Measurements from ENCODE around the gene NUP93.

NUP93 gene

GRCh38 chr16:56726926-56727325 is 3.0 kb upstream of the NUP93 start:
- Histone ChIP-seq H4K20me1 (ENCODE audit: low read depth, low read length) (no peaks in the 10 kb centered on the region), H3K4me2 (ENCODE audit: low read depth, low read length, poor library complexity, severe bottlenecking) (no peak overlapping the region), H3K27ac (ENCODE audit: low read depth, low read length) (no peak overlapping the region), H2AFZ (ENCODE audit: low read depth, low read length, severe bottlenecking) (no peak overlapping the region), H3K27me3 (ENCODE audit: low read length) (no peaks in the 10 kb centered on the region), H3F3A (ENCODE audit: insufficient read depth) (no peaks in the 10 kb centered on the region), H3K36me3 (ENCODE audit: low read length) (no peaks in the 10 kb centered on the region), H3K9ac (ENCODE audit: low read length) (no peak overlapping the region), H3K9me2 (replicated peaks; ENCODE audit: insufficient read depth, low read length) (no peaks in the 10 kb centered on the region), H3K9me3 (ENCODE audit: insufficient read depth, low read length) (no peaks in the 10 kb centered on the region), H3K4me3 (ENCODE audit: insufficient read depth, low read length, poor library complexity, severe bottlenecking) (no peak overlapping the region), H3K79me2 (ENCODE audit: insufficient read depth, low read length) (peaks cover 18% of the 10 kb centered on the region)
- no peak for TF ChIP-seq CTCF (IDR thresholded peaks at IDR 0.05; ENCODE audit: insufficient read depth, low read length, poor library complexity, severe bottlenecking)
- no peak for TF ChIP-seq EZH2phosphoT487 (conservative IDR thresholded peaks at IDR 0.05; ENCODE audit: low read length)

- Histone ChIP-seq H3K4me2 (ENCODE audit: low read depth, low read length, poor library complexity, severe bottlenecking) (peak overlapping the region; percentile 94), H3K4me3 (ENCODE audit: insufficient read depth, low read length, poor library complexity, severe bottlenecking) (no peak overlapping the region), H3F3A (ENCODE audit: insufficient read depth) (no peaks in the 10 kb centered on the region)
Observed at GRCh38 chr16:56728027-56728426, 1.9 kb upstream of the NUP93 start.

GRCh38 chr16:56728980-56729734 is 772 bp upstream of the NUP93 start:
- TF ChIP-seq EZH2phosphoT487 (conservative IDR thresholded peaks at IDR 0.05; ENCODE audit: low read length), result no peak
- no peak for TF ChIP-seq CTCF (IDR thresholded peaks at IDR 0.05; ENCODE audit: insufficient read depth, low read length, poor library complexity, severe bottlenecking)
- Histone ChIP-seq H3K27ac (ENCODE audit: low read depth, low read length) (no peak overlapping the region), H3K9me3 (ENCODE audit: insufficient read depth, low read length) (no peaks in the 10 kb centered on the region), H3K4me2 (ENCODE audit: low read depth, low read length, poor library complexity, severe bottlenecking) (peak overlapping the region; percentile 94), H2AFZ (ENCODE audit: low read depth, low read length, severe bottlenecking) (peak overlapping the region; percentile 97), H3K79me2 (ENCODE audit: insufficient read depth, low read length) (peaks cover 41% of the 10 kb centered on the region), H3F3A (ENCODE audit: insufficient read depth) (no peaks in the 10 kb centered on the region), H3K27me3 (ENCODE audit: low read length) (no peaks in the 10 kb centered on the region), H3K9ac (ENCODE audit: low read length) (peak overlapping the region; percentile 89), H4K20me1 (ENCODE audit: low read depth, low read length) (no peaks in the 10 kb centered on the region; the same call in 1 of the 2 replicates), H3K36me3 (ENCODE audit: low read length) (no peaks in the 10 kb centered on the region), H3K9me2 (replicated peaks; ENCODE audit: insufficient read depth, low read length) (no peaks in the 10 kb centered on the region), H3K4me3 (ENCODE audit: insufficient read depth, low read length, poor library complexity, severe bottlenecking) (peak overlapping the region; percentile 75)

More at GRCh38 chr16:56728027-56728426, 1.9 kb upstream of the NUP93 start:
- Histone ChIP-seq H3K9me3 (ENCODE audit: insufficient read depth, low read length) (no peaks in the 10 kb centered on the region), H3K9me2 (replicated peaks; ENCODE audit: insufficient read depth, low read length) (no peaks in the 10 kb centered on the region), H4K20me1 (ENCODE audit: low read depth, low read length) (no peaks in the 10 kb centered on the region; the same call in 1 of the 2 replicates), H3K27ac (ENCODE audit: low read depth, low read length) (no peak overlapping the region), H3K9ac (ENCODE audit: low read length) (no peak overlapping the region), H2AFZ (ENCODE audit: low read depth, low read length, severe bottlenecking) (no peak overlapping the region), H3K27me3 (ENCODE audit: low read length) (no peaks in the 10 kb centered on the region), H3K36me3 (ENCODE audit: low read length) (no peaks in the 10 kb centered on the region), H3K79me2 (ENCODE audit: insufficient read depth, low read length) (peaks cover 29% of the 10 kb centered on the region)
- TF ChIP-seq EZH2phosphoT487 (conservative IDR thresholded peaks at IDR 0.05; ENCODE audit: low read length) (no peak), CTCF (IDR thresholded peaks at IDR 0.05; ENCODE audit: insufficient read depth, low read length, poor library complexity, severe bottlenecking) (no peak)

Data from SU-DHL-6 (cell line).